Measurements from ENCODE around the gene MAN2B1.

MAN2B1 gene

DNA sequence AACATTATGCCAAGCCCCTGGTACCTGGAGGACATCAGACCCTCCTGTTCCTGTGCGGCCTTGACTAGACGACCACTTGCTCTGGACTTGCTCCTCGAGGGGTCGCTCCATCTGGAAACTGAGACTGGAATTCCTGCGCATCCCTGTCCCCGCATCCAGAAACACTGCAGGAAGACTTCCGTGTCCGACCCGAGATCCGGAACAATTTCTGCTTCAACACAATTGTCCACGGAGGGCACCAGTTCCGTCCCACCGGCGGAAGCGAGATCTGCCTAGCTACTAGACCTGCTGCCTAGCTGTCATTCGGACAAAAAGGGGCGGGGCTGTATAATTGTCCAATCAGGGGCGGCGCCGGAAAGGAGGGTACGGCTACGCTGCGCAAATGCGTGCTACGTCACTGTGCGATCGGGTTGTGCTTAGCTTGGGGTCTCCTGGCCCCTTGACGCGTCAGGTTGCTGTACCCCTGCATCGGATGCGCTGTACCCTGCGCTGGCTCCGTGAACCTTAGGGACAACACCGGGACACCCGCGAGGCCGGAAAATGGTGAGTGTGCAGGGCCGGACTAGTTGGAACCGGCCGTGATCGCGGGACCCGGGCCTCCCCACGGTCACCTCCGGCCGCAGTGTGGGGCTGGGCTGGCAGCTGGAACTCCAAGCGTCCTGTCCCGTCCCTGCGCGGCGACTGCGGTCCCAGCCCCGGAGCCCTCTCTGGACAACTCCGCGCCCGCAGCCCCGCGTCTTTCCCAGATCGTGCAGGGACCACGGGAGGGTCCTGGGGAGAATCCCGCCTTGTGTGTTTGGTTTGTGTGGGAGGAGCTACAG, 55.8 kb downstream of the MAN2B1 start, which contains the start of the genes ZNF490 and ZNF791:
ZNF490 (minus strand) TSS at position 274 of the 821 bp plus-strand sequence; CDS start at position 141, 133 bp downstream.
ZNF791 (plus strand) TSS at position 381 of the 821 bp plus-strand sequence; CDS start at position 541, 160 bp downstream.
- peak; percentile 99 for DNase-seq

DNA sequence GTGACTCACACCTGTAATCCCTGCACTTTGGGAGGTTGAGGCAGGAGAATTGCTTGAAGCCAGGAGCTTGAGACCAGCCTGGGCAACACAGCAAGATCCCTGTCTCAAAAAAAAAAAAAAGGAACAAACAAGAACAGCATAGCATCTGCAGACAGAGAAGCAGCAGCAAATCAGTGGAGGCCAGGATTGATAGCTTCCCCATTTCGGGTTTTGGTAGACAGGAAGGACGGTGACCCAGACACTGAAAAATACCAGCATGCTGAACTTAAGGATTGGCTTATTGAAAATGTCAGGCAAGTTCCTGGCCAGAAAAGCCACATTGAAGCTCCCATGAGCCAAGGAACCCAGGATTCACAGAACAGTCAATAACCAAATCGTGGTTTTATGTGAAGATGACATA, 58.9 kb downstream of the MAN2B1 start:
- DNase-seq: no peak

DNA sequence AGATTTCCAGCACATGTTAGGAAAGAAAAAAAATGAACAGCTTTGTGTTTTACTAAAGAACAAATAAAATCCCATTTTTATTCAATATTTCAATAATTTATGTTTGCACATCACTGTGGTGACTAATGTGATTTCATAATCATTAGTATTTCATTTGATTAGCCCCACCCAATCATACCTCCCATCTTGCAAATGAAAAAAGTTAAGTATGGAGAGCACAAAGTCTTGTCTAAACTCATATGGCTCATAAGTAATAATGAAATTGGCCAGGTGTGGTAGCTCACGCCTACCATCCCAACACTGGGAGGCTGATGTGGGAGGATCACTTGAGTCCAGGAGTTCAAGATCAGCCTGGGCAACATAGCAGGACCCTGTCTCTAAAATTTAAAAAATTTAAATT, 59.7 kb downstream of the MAN2B1 start:
- DNase-seq: no peak

DNA sequence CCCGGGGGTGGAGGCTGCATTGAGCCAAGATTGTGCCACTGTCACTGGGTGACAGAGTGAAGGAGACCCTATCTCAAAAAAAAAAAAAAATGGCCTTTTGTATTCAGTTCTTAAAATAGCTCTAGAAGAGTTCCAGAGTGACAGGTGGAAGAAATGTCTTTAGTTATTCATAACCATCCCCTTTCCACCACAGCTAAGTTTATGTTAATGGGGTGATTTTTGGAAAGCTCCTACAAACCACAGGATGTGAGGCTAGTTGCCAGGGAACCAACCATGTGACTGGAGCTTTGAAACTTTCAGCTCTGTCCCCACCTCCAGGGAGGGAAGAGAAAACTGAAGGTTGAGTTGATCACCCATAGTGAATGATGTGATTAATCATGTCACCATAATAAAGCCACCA, 62.8 kb downstream of the MAN2B1 start:
- no peak for DNase-seq

DNA sequence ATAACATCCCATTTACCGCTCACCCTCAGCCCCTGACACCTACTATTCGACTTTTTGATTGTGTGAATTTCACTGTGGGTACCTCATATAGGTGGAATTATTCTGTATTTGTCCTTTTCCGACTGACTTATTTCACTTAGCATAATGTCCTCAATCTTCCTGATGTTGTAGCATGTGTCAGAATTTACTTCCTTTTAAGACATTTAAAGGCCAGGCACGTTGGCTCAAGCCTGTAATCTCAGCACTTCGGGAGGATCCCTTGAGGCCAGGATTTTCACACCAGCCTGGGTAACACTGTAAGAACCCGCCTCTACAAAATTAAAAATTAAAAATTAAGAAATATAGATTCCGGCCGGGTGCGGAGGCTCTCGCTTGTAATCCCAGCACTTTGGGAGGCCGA, 68.9 kb downstream of the MAN2B1 start:
- DNase-seq: no peak

DNA sequence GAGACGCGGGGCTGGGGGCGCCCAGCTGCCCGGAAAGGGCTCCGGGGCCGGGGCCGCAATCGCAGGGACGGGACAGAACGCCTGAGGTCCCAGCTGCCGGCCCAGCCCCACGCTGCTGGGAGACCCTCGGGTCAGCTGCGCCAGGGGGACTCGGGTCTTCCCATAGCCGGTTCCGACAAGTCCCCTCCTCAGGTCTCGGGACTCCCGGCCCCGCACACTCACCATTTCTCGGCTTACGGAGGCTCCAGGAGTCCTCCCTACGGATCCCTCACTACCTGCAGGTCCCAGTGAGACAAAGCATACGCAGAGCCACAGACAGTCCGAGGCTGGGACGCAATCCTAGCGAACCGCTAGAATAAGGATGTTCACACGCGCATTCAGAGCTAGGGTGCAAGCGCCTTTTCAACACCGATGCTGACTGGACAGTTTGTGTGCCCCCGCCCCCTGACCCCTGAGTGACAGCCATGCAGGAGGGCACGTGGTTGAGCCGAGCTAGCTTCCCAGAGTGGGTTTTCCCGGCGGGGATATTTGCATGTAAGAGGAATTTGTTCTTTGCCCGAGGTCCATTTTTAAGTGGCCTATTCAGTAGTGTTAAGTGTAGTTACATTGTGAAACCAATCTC, 69.5 kb downstream of the MAN2B1 start:
- no peak for DNase-seq
